Adrenal gland (tissue), 5 donors: ENCODE measurements around the gene CDHR5.

Experiments
- CTCF ChIP-seq, 6 experiments: fragments of 450-650 bp in 4 of 6; fragments of 200-600 bp in 2 of 6; sonication (generic) in 1 of 6; IDR thresholded peaks; 1 replicate in 5 of 6; 2 replicates in 1 of 6; pipeline versions ENCODE4 v1.5.1 to v1.8.0; 2016 to 2021; ENCODE audit warnings: antibody characterized with exemption in 6 of 6, mild to moderate bottlenecking in 2 of 6, moderate library complexity in 1 of 6
- POLR2A ChIP-seq, 2 donors: fragments of 450-650 bp; IDR thresholded peaks; one replicate each; pipeline ENCODE4 v1.6.1; 2017; ENCODE audit warnings: antibody characterized with exemption in 2 of 2, mild to moderate bottlenecking in 2 of 2, moderate library complexity in 1 of 2
- donor health status: DM: no; HTN: no; CAD: no.

GRCh38 chr11:612961-613300 is 11.8 kb downstream of the CDHR5 start:
- TF ChIP-seq POLR2A (IDR thresholded peaks at IDR 0.05) (no peak), CTCF (IDR thresholded peaks at IDR 0.05) (no peak)
